Measurements from ENCODE around the gene PSMA4.

- TF ChIP-seq EP300 (IDR thresholded peaks at IDR 0.05) (no peak), CTCF (IDR thresholded peaks at IDR 0.05) (no peak)
Measured at GRCh38 chr15:78542647-78543046, 2.4 kb downstream of the PSMA4 start.

Measured in tibial nerve (tissue), 4 donors.